GM23248 (cell line): ENCODE measurements around the gene GALNT2. TPM values are rescaled to one million over a fixed set of nuclear protein-coding genes. Genes with fewer than 3 reads are reported as not detected.

ENCODE experiments used
- DNase-seq: peaks from one replicate; pipeline ENCODE4 v3.0.0-alpha.2; 2015
- H2AFZ ChIP-seq: fragments of 200-600 bp; sonication (generic); 2 replicates; pipeline ENCODE4 v1.6.1; 2016; ENCODE audit warnings: antibody characterized with exemption
- H3F3A ChIP-seq: fragments of 200-600 bp; sonication (generic); 2 replicates; pipeline ENCODE4 v1.6.1; 2016; ENCODE audit warnings: mild to moderate bottlenecking, antibody characterized with exemption, mixed run types; ENCODE audit not compliant: insufficient read depth
- H3K27ac ChIP-seq: fragments of 200-600 bp; sonication (generic); 2 replicates; pipeline ENCODE4 v1.5.1; 2016; ENCODE audit warnings: mild to moderate bottlenecking
- H3K27me3 ChIP-seq: fragments of 200-600 bp; sonication (generic); replicated peaks from 2 replicates; pipeline ENCODE4 v1.6.1; 2016; ENCODE audit warnings: mild to moderate bottlenecking; ENCODE audit not compliant: insufficient read depth
- H3K36me3 ChIP-seq: fragments of 200-600 bp; sonication (generic); 2 replicates; pipeline ENCODE4 v1.6.1; 2016; ENCODE audit warnings: low read depth, mild to moderate bottlenecking
- H3K4me1 ChIP-seq: fragments of 200-600 bp; sonication (generic); 2 replicates; pipeline ENCODE4 v1.6.1; 2016; ENCODE audit warnings: mild to moderate bottlenecking; ENCODE audit not compliant: insufficient read depth
- H3K4me2 ChIP-seq: fragments of 200-600 bp; sonication (generic); one replicate; pipeline ENCODE4 v1.6.1; 2016; ENCODE audit warnings: mild to moderate bottlenecking; ENCODE audit not compliant: unreplicated experiment
- H3K4me3 ChIP-seq: fragments of 200-600 bp; sonication (generic); 2 replicates; pipeline ENCODE4 v1.5.1; 2016; ENCODE audit warnings: mild to moderate bottlenecking
- H3K79me2 ChIP-seq: fragments of 200-600 bp; sonication (generic); 2 replicates; pipeline ENCODE4 v1.6.1; 2016; ENCODE audit warnings: mild to moderate bottlenecking; ENCODE audit not compliant: insufficient read depth
- H3K9ac ChIP-seq: fragments of 200-600 bp; sonication (generic); 2 replicates; pipeline ENCODE4 v1.6.1; 2016; ENCODE audit warnings: mild to moderate bottlenecking
- H3K9me2 ChIP-seq: fragments of 200-600 bp; sonication (generic); 2 replicates; pipeline ENCODE4 v1.6.1; 2016; ENCODE audit warnings: mixed run types, mild to moderate bottlenecking, moderate library complexity; ENCODE audit not compliant: insufficient read depth
- H3K9me3 ChIP-seq: fragments of 200-600 bp; sonication (generic); one replicate; pipeline ENCODE4 v1.6.1; 2017; ENCODE audit warnings: low read depth
- H4K20me1 ChIP-seq: fragments of 200-600 bp; sonication (generic); 2 replicates; pipeline ENCODE4 v1.6.0; 2016; ENCODE audit not compliant: insufficient read depth
- EZH2 ChIP-seq: fragments of 200-600 bp; sonication (generic); IDR thresholded peaks from 2 replicates; pipeline ENCODE4 v1.6.1; 2018; ENCODE audit warnings: antibody characterized with exemption, mild to moderate bottlenecking; ENCODE audit not compliant: insufficient read depth, poor library complexity, severe bottlenecking
- EZH2phosphoT487 ChIP-seq: fragments of 200-600 bp; sonication (generic); IDR thresholded peaks from 2 replicates; pipeline ENCODE4 v1.6.1; 2018; ENCODE audit warnings: antibody characterized with exemption, moderate library complexity, mild to moderate bottlenecking, low read depth; ENCODE audit not compliant: insufficient read depth
- WGBS, 2 experiments: methylation state at CpG; one replicate each; pipeline ENCODE4 v1.1.6; 2015 to 2017; ENCODE audit warnings: low lambda C conversion rate in 2 of 2, low coverage in 1 of 2; ENCODE audit errors: missing lambda C conversion rate in 2 of 2; 5-methylcytosine and 5-hydroxymethylcytosine counted together
- in situ Hi-C: fragments of 300-500 bp; cut with MboI; formaldehyde crosslinking; loops from 2 replicates; pipeline ENCODE4 v1.15.0; 2020
- polyA plus RNA-seq: library from polyadenylated mRNA; unstranded; fragments of >200 nt; fragmentation: Nextera tagmentation; extraction: Ambion mirVana; gene quantifications from 2 replicates; pipeline ENCODE4 v1.2.1, GENCODE V29; 2016
- total RNA-seq: library from RNA; depleted of rRNA; stranded (reverse); fragments of >200 nt; shearing (Covaris generic); gene quantifications from 2 replicates; pipeline ENCODE4 v1.2.3, GENCODE V29; 2014

The GALNT2 gene
- total and polyA plus RNA-seq, 2 experiments from 2014 or later = 111 to 124 TPM

DNA sequence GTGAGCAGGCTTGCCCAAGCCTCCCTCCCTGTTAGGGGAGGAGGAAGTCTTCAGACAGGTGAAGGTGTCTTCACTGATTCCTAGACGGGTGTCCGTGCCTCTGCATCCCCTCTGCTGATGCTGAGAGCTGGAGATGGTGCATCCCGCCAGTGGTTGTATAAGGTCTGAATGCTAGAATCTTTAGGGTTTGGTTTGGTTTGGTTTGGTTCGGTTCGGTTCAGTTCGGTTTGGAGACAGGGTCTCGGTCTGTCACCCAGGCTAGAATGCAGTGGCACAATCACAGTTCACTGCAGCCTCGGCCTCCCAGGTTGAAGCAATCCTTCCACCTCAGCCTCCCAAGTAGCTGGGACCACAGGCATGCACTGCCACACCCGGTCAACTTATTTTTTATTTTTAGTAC lies 205.5 kb downstream of the GALNT2 start:
- no peak overlapping the region for H3K9ac ChIP-seq
- H3K9me2 ChIP-seq = no peaks in the 10 kb centered on the region
- no peaks in the 10 kb centered on the region for H3K9me3 ChIP-seq
- H3K4me3 ChIP-seq = no peak overlapping the region
- no peak overlapping the region for H3K27ac ChIP-seq
- WGBS, 2 experiments = 90 to 95% methylated on average over 9 of the region's 9 CpGs
- no peaks in the 10 kb centered on the region for H3K79me2 ChIP-seq
- H3K4me1 ChIP-seq = no peaks in the 10 kb centered on the region
- in situ Hi-C loops = no loop called here
- no peak for DNase-seq
- no peak for TF ChIP-seq EZH2
- no peak for TF ChIP-seq EZH2phosphoT487
- H3K27me3 ChIP-seq = no peaks in the 10 kb centered on the region
- no peaks in the 10 kb centered on the region for H4K20me1 ChIP-seq
- peaks cover 31% of the 10 kb centered on the region for H3K36me3 ChIP-seq
- no peak overlapping the region for H2AFZ ChIP-seq
- no peak overlapping the region for H3K4me2 ChIP-seq
- 0 out of 2 replicates have a peak, but pooled peaks cover 18% of the 10 kb centered on the region for H3F3A ChIP-seq

DNA sequence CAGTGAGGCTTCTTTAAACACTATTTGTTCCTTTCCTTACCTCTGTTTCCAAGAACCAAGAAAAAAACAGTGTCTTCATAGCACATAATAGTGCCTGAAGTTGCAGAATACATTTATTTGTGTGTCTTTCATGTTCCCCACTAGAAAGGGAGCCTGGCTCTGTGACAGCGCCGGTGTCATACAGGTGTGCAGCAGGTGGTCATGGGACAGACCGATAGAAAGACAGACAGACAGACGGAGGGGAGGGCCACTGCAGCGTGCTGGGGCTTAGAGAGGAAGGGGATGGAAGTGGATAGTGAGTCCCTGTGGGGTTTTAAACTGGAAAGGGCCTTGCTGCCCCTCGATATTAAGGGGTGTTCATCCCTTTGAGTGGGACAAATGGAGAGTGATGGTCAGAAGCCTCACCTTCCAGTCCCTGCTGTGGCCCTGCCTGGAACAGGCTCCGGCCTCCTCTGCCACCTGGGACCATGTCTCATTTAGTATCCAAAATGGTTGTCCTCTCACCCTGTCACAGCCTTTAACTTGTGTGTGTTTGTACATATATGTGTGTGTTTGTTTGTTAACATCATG lies 206.2 kb downstream of the GALNT2 start:
- H3K9ac ChIP-seq = no peak overlapping the region
- no peaks in the 10 kb centered on the region for H3K9me2 ChIP-seq
- in situ Hi-C loops = no loop called here
- no peaks in the 10 kb centered on the region for H3K4me1 ChIP-seq
- no peak overlapping the region for H3K4me2 ChIP-seq
- WGBS, 2 experiments = 98% methylated on average over 7 of the region's 7 CpGs
- H3K4me3 ChIP-seq = no peak overlapping the region
- H3K27me3 ChIP-seq = no peaks in the 10 kb centered on the region
- H4K20me1 ChIP-seq = no peaks in the 10 kb centered on the region
- no peak for DNase-seq
- no peaks in the 10 kb centered on the region for H3K79me2 ChIP-seq
- H3K36me3 ChIP-seq = peaks cover 31% of the 10 kb centered on the region
- 0 out of 2 replicates have a peak, but pooled peaks cover 18% of the 10 kb centered on the region for H3F3A ChIP-seq
- no peak overlapping the region for H2AFZ ChIP-seq
- no peaks in the 10 kb centered on the region for H3K9me3 ChIP-seq
- TF ChIP-seq EZH2 (no peak), EZH2phosphoT487 (no peak)
- H3K27ac ChIP-seq = no peak overlapping the region

DNA sequence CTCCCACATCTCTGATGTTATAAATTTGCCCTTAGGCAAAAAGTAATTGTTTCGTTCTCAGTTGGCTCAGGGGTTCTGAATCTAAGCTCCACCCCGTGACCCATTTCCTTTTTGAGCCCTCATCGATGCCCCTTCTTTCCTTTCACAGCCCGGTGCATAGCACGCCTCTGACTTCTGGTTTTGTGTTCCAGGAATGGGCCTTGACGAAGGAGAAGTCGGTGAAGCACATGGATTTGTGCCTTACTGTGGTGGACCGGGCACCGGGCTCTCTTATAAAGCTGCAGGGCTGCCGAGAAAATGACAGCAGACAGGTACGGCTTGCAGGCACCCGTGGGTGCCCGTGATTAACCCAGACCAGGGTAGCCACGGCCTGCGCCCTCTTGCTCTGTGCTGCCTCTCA lies 207.2 kb downstream of the GALNT2 start:
- Histone ChIP-seq H2AFZ (no peak overlapping the region), H3K36me3 (peaks cover 31% of the 10 kb centered on the region), H3K79me2 (no peaks in the 10 kb centered on the region), H3K27ac (no peak overlapping the region), H3K9me2 (no peaks in the 10 kb centered on the region), H3K27me3 (no peaks in the 10 kb centered on the region), H3K4me3 (no peak overlapping the region), H3K4me1 (no peaks in the 10 kb centered on the region), H3K9me3 (no peaks in the 10 kb centered on the region), H3F3A (0 out of 2 replicates have a peak, but pooled peaks cover 18% of the 10 kb centered on the region), H3K9ac (no peak overlapping the region), H4K20me1 (no peaks in the 10 kb centered on the region), H3K4me2 (no peak overlapping the region)
- in situ Hi-C loops = no loop called here
- 80 to 81% methylated on average over 15 of the region's 15 CpGs for WGBS, 2 experiments
- DNase-seq = no peak
- no peak for TF ChIP-seq EZH2phosphoT487
- TF ChIP-seq EZH2 = no peak

DNA sequence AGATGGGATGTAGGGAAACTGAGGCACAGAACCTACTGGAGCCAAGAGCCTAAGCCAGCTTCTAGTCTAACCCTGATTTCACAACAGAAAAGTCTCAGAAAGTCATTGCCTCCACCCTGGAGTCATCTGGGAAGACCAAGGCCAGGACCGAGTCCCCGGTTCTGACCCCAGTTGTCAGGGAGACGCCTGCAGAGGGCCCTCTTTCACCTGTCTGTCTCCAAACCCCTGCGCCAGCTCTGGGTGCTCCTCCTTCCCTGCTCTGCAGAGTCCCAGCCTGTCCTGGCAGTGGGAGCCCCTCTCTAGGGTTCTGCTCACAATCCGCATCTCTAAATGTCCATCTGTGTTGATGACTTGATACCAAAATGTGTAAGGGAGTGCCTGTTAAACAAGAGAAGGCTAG lies 209.4 kb downstream of the GALNT2 start:
- Histone ChIP-seq H3K4me2 (no peak overlapping the region), H3K79me2 (no peaks in the 10 kb centered on the region), H3K9me3 (no peaks in the 10 kb centered on the region), H4K20me1 (no peaks in the 10 kb centered on the region), H3K4me1 (no peaks in the 10 kb centered on the region), H3K27me3 (no peaks in the 10 kb centered on the region), H3K9me2 (no peaks in the 10 kb centered on the region), H3K9ac (no peak overlapping the region), H3K4me3 (no peak overlapping the region), H3F3A (0 out of 2 replicates have a peak, but pooled peaks cover 18% of the 10 kb centered on the region), H3K36me3 (peaks cover 27% of the 10 kb centered on the region), H3K27ac (no peak overlapping the region), H2AFZ (no peak overlapping the region)
- in situ Hi-C loops = no loop called here
- no peak for DNase-seq
- TF ChIP-seq EZH2 (no peak), EZH2phosphoT487 (no peak)
- 94 to 96% methylated on average over 5 of the region's 5 CpGs for WGBS, 2 experiments
